GM12872 (cell line): Measurements from ENCODE around the gene PDE9A.

Experiments
- TF ChIP-seq, protein P1 (sequence below): IDR thresholded peaks from 3 replicates; pipeline ENCODE4 v1.5.1; 2011; ENCODE audit warnings: low read depth, mild to moderate bottlenecking, low read length, moderate library complexity; ENCODE audit not compliant: insufficient read depth

The PDE9A gene

DNA sequence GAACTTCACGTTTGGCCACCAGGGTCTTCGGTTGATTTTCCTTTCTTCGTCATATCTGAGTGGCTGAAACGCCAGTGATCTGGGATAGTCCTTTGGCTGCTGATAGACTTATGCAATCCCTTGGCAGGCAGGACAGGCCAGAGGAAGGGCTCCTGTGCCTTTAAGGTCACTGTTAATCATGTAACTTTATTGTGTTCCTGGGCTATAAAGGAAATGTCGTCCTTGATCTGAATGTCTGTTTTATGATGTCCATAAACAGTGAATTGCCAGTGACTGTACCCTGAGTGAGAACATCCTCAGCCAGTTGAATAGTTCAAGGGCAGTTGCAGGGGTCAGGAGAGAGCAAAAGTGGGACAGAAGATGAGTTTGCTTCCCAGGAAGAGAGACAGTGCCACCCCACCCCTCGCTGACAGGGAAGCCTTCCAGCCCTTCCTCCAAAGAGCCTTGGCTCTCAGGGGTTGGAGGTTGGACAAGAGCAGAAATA is 68.0 kb downstream of the PDE9A start:
- TF ChIP-seq, protein P1, sequence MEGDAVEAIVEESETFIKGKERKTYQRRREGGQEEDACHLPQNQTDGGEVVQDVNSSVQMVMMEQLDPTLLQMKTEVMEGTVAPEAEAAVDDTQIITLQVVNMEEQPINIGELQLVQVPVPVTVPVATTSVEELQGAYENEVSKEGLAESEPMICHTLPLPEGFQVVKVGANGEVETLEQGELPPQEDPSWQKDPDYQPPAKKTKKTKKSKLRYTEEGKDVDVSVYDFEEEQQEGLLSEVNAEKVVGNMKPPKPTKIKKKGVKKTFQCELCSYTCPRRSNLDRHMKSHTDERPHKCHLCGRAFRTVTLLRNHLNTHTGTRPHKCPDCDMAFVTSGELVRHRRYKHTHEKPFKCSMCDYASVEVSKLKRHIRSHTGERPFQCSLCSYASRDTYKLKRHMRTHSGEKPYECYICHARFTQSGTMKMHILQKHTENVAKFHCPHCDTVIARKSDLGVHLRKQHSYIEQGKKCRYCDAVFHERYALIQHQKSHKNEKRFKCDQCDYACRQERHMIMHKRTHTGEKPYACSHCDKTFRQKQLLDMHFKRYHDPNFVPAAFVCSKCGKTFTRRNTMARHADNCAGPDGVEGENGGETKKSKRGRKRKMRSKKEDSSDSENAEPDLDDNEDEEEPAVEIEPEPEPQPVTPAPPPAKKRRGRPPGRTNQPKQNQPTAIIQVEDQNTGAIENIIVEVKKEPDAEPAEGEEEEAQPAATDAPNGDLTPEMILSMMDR, result no peak

DNA sequence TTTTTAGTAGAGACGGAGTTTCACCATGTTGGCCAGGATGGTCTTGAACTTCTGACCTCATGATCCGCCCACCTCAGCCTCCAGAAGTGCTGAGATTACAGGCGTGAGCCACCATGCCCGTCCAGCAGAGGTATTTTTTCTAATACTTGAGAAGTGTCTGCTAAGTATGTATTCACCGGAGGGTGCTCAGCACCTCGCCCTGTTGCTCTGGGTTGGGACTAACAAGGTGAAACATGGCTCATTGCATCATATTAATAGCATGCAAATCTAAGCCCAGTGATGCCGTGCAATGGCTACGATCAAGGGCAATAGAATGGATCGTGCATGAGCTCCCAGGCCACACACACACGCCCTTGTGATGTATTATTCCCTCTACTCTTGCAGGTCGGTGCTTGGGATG is 68.7 kb downstream of the PDE9A start:
- TF ChIP-seq, protein P1, result no peak

DNA sequence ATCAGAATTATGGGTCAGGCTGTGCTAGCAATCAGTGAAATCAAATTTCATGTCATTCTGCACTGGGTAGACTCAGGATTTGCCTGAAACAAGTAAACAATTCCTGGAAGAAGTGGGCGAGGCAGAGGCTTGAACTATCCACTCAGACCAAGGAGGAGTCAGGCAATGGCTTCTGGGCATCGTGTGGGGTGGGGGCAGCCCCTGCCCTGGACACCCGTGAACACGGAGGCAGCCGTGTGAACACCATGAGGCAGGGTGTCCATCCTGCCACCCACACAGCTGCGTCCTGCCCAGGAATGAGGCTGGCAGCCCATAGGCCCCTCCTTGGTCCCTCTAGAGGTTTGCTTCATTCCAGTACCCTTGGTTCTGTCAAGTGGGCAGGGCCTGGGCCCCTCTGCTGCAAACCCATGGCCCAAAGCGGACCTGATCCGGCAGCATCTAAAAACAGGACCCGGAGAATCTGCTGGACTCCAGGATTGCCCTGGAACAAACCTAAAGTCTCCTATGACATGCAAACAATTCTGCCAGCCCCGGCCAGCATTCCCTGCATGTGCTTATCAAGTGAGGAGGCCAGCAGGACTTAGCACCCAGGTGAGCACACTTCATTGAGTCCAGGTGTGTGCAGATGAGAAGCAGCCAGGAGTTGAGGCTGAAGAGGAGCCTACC is 69.5 kb downstream of the PDE9A start:
- TF ChIP-seq, protein P1, result no peak

DNA sequence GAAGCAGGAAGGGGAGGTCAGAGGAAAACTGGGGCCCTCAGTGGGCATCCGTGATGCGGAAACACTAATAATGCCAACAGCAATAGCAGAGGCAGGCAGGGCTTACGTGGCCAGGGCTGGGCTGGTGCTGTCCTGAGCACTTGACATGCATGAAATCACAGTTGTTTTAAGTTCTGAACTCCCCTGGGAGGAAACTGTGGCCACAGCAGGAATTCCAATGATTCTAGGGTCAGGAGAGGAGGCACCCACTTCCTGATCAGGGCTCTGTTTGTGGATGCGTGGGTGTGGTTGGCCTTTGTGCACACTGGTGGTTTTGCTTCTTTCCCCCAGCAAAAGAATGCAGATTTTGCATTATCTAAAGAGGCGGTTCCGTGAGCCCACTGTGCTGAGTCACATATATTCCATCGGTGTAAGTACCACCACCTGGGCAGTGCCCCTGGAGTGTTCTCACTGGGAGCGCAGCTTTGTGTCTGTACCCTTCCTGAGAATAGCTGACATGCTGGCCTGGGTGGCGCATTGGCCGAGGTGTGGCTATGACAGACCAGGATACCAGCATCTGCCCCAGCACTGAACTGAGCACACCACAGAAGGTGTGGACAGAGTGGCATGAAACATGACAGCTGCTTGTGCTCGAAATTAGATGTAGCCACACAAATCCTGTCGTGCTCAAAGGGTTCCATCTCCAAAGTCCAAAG is 71.0 kb downstream of the PDE9A start:
- TF ChIP-seq, protein P1, result no peak

DNA sequence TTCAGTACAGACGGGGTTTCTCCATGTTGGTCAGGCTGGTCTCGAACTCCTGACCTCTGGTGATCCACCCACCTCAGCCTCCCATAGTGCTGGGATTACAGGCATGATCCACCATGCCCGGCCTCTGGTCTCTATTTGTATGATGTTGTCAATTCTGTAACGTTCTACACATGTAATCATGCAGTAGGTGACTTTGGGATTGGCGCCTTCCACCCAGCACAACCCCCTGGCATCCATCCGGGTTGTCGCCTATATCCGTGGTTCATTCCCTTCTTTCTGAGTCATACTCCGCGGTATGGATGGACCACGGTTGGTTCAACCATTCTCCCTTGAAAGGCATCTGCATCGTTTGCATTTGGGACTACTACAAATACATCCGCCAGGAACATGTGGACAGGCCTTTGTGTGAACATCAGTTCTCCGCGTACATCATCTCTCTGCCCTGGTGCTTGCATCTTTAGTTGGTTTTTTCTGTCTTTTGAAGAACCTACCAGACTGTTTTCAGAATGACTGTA is 72.1 kb downstream of the PDE9A start:
- TF ChIP-seq, protein P1, result no peak

DNA sequence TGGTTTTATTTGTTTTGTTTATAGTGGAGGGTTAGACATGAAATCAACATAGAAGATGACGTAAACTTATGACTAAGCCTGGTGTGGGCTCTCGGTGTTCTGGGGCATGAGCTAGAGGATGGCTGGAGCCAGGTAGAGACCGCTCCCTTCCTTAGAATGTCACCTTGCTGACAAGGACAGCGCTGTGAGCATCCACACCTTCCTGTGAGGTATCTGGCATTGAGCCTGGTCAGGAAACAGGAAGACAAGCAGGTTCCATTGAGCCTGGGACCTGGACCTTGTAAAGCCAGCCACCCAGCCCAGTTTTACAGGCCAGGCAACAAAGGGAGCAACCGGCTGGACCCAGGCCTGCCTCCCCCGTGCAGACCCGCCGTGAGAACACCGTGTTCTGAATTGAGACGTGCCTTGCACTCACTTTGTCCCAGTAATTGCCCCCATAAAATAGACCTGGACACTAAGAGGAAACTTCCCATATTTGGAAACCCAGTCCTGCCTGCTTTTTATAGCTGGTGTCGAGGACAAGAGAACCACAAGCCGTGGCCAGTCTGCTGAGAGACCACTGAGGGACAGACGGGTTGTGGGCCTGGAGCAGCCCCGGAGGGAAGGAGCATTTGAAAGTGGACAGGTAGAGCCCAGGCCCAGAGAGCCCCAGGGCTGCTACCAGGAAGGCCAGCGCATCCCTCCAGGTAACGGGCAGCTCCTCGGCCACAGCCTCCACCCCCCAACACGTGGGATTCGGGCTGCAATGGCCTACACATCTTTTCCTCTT is 78.0 kb downstream of the PDE9A start:
- TF ChIP-seq, protein P1, result no peak

DNA sequence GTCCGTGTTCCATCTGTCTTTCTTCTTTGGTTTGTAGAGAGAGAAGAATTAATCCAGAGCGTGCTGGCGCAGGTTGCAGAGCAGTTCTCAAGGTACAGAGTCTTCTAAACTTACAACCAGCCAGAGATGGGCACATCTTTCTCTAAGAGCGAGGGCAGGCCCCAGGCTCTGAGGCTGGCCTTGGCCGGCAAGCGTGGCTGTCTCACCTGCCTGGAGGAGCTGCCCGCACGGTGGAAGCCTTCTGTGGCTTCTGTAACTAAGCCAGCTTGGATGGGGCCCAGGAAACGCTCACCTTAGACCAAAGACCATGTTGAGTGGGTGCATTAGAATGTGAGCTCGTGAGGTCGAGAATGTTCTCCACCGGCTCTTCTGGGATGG is 78.6 kb downstream of the PDE9A start:
- TF ChIP-seq, protein P1, result no peak
